Vagina (tissue), 2 donors: Measurements from ENCODE around the gene SIM1. TPM values are rescaled to one million over a fixed set of nuclear protein-coding genes. Genes with fewer than 3 reads are reported as not detected.

Experiments
- DNase-seq, 2 donors: peaks; one replicate each; pipeline ENCODE4 v3.0.0-alpha.2; 2017; ENCODE audit errors: extremely low spot score in 2 of 2
- H3K27ac ChIP-seq: fragments of 200-600 bp; sonication (generic); one replicate; pipeline ENCODE4 v1.5.1; 2019
- H3K27me3 ChIP-seq: fragments of 200-600 bp; sonication (generic); one replicate; pipeline ENCODE4 v1.5.1; 2019
- H3K36me3 ChIP-seq, 2 donors: fragments of 200-600 bp; sonication (generic); one replicate each; pipeline ENCODE4 v1.5.1; 2017 to 2019
- H3K4me1 ChIP-seq: fragments of 200-600 bp; sonication (generic); one replicate; pipeline ENCODE4 v1.5.1; 2019
- H3K4me3 ChIP-seq, 2 donors: fragments of 200-600 bp; sonication (generic); 1 replicate in 1 of 2; 2 replicates in 1 of 2; pipeline ENCODE4 v1.5.1; 2016 to 2019
- H3K9me3 ChIP-seq: fragments of 200-600 bp; sonication (generic); one replicate; pipeline ENCODE4 v1.5.1; 2019
- CTCF ChIP-seq, 3 experiments: fragments of 450-650 bp in 2 of 3; fragments of 200-600 bp in 1 of 3; sonication (generic) in 1 of 3; IDR thresholded peaks; one replicate each; pipeline ENCODE4 v1.5.1; 2017 to 2019; ENCODE audit warnings: antibody characterized with exemption in 3 of 3, mild to moderate bottlenecking in 2 of 3, moderate library complexity in 2 of 3
- POLR2A ChIP-seq, 2 donors: fragments of 450-650 bp; IDR thresholded peaks; one replicate each; pipeline ENCODE4 v1.6.1; 2017; ENCODE audit warnings: antibody characterized with exemption in 2 of 2, mild to moderate bottlenecking in 2 of 2, moderate library complexity in 2 of 2
- POLR2AphosphoS5 ChIP-seq, 2 donors: sonication (generic); formaldehyde crosslinking; IDR thresholded peaks; one replicate each; pipeline ENCODE4 v1.9.0; 2017; ENCODE audit warnings: antibody characterized with exemption in 2 of 2, mild to moderate bottlenecking in 2 of 2, low read depth in 1 of 2; ENCODE audit not compliant: insufficient read depth in 1 of 2
- intact Hi-C: fragments of 100-400 bp; cut with DNase I; formaldehyde crosslinking; loops from one replicate; pipeline ENCODE4 v1.15.1; 2023
- total RNA-seq: library from RNA; depleted of rRNA; stranded (reverse); fragments of >200 nt; gene quantifications from one replicate; pipeline ENCODE4 v1.2.3, GENCODE V29; 2016

The SIM1 gene
- total RNA-seq, 1 donor from 2014 or later: not detected

GRCh38 chr6:100446115-100447080 is 18.3 kb downstream of the SIM1 start:
- TF ChIP-seq POLR2AphosphoS5 (IDR thresholded peaks at IDR 0.05; ENCODE audit: insufficient read depth in 1 of 2, low read depth in 1 of 2) (no peak), POLR2A (IDR thresholded peaks at IDR 0.05) (no peak), CTCF (IDR thresholded peaks at IDR 0.05) (no peak)
- Histone ChIP-seq H3K27ac (no peak overlapping the region), H3K4me3 (peak overlapping the region in 1 of 2 donors; percentile 22), H3K4me1 (peaks cover 13% of the 10 kb centered on the region), H3K27me3 (peaks cover 17% of the 10 kb centered on the region), H3K36me3 (no peaks in the 10 kb centered on the region), H3K9me3 (no peaks in the 10 kb centered on the region)
- DNase-seq: no peak
- intact Hi-C loops: no loop called here

- no peaks in the 10 kb centered on the region for H3K9me3 ChIP-seq
- no peak overlapping the region for H3K4me3 ChIP-seq
- H3K27me3 ChIP-seq: peaks cover 17% of the 10 kb centered on the region
- TF ChIP-seq CTCF (IDR thresholded peaks at IDR 0.05) (no peak), POLR2AphosphoS5 (IDR thresholded peaks at IDR 0.05; ENCODE audit: insufficient read depth in 1 of 2, low read depth in 1 of 2) (no peak), POLR2A (IDR thresholded peaks at IDR 0.05) (no peak)
- H3K4me1 ChIP-seq: peaks cover 13% of the 10 kb centered on the region
- no peaks in the 10 kb centered on the region for H3K36me3 ChIP-seq
- H3K27ac ChIP-seq: no peak overlapping the region
- intact Hi-C loops: no loop called here
- no peak for DNase-seq
These were observed 19.2 kb downstream of the SIM1 start for GRCh38 chr6:100445512-100445911.

GRCh38 chr6:100440935-100441334 is 23.8 kb downstream of the SIM1 start:
- TF ChIP-seq POLR2A (IDR thresholded peaks at IDR 0.05) (no peak), POLR2AphosphoS5 (IDR thresholded peaks at IDR 0.05; ENCODE audit: insufficient read depth in 1 of 2, low read depth in 1 of 2) (no peak), CTCF (IDR thresholded peaks at IDR 0.05) (no peak)
- H3K36me3 ChIP-seq: no peaks in the 10 kb centered on the region
- no peak overlapping the region for H3K4me3 ChIP-seq
- no peak for DNase-seq
- H3K4me1 ChIP-seq: no peaks in the 10 kb centered on the region
- no peaks in the 10 kb centered on the region for H3K27me3 ChIP-seq
- H3K9me3 ChIP-seq: no peaks in the 10 kb centered on the region
- H3K27ac ChIP-seq: no peak overlapping the region
- intact Hi-C loops: no loop called here

- no peaks in the 10 kb centered on the region for H3K27me3 ChIP-seq
- H3K27ac ChIP-seq: no peak overlapping the region
- no peaks in the 10 kb centered on the region for H3K4me1 ChIP-seq
- TF ChIP-seq CTCF (IDR thresholded peaks at IDR 0.05): no peak
- TF ChIP-seq POLR2A (IDR thresholded peaks at IDR 0.05): no peak
- no peak for TF ChIP-seq POLR2AphosphoS5 (IDR thresholded peaks at IDR 0.05; ENCODE audit: insufficient read depth in 1 of 2, low read depth in 1 of 2)
- no peaks in the 10 kb centered on the region for H3K36me3 ChIP-seq
- H3K4me3 ChIP-seq: no peak overlapping the region
- no peaks in the 10 kb centered on the region for H3K9me3 ChIP-seq
- no peak for DNase-seq
- intact Hi-C loops: no loop called here
These were observed 29.4 kb downstream of the SIM1 start for GRCh38 chr6:100435299-100435698.
